ENCODE measurements around the gene CEP250. TPM values are rescaled to one million over a fixed set of nuclear protein-coding genes. Genes with fewer than 3 reads are reported as not detected.

Gene CEP250
- polyA plus RNA-seq (2012; ENCODE audit: low read depth, missing spikeins) = 14.7 TPM

- FAIRE-seq (no peak), DNase-seq (ENCODE audit: insufficient read length, low spot score) (peak; percentile 92)
- TF ChIP-seq TAF1 (IDR thresholded peaks at IDR 0.05; ENCODE audit: low read depth, low read length) (0 out of 2 replicates have a peak, but pooled peaks have one; percentile 11), SPI1 (IDR thresholded peaks at IDR 0.05; ENCODE audit: low read depth, low read length) (no peak), POLR2A (IDR thresholded peaks at IDR 0.05; ENCODE audit: low read depth, low read length) (no peak), PAX5 (IDR thresholded peaks at IDR 0.05; ENCODE audit: insufficient read depth, low read length, severe bottlenecking) (no peak)
These were observed at the start of gene CEP250 for GRCh38 chr20:35454881-35455609. Gene CEP250 (plus strand): TSS chr20:35455598. CDS start chr20:35462368, 6,770 bp downstream.

GRCh38 chr20:35405775-35406174, 49.6 kb upstream of the CEP250 start:
- TF ChIP-seq TAF1 (IDR thresholded peaks at IDR 0.05; ENCODE audit: low read depth, low read length) (no peak), POLR2A (IDR thresholded peaks at IDR 0.05; ENCODE audit: low read depth, low read length) (no peak), PAX5 (IDR thresholded peaks at IDR 0.05; ENCODE audit: insufficient read depth, low read length, severe bottlenecking) (no peak), SPI1 (IDR thresholded peaks at IDR 0.05; ENCODE audit: low read depth, low read length) (no peak), POLR2AphosphoS5 (IDR thresholded peaks at IDR 0.05; ENCODE audit: low read depth, low read length) (no peak), POU2F2 (IDR thresholded peaks at IDR 0.05; ENCODE audit: low read depth, low read length) (no peak)
- no peak for FAIRE-seq
- no peak for DNase-seq (ENCODE audit: insufficient read length, low spot score)

DNA sequence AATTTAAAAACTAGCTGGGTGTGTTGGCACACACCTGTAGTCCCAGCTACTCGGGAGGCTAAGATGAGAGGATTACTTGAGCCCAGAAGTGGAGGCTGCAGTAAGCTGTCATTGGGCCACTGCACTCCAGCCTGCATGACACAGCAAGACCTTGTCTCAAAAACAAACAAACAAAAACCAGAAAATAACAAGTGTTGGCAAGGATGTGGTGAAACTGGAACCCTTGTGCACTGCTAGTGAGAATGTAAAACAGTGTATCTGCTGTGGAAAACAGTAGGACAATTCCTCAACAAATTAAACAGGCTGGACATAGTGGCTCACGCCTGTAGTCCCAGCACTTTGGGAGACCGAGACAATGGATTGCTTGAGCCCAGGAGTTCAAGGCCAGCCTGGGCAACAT, 47.1 kb upstream of the CEP250 start:
- FAIRE-seq (no peak), DNase-seq (ENCODE audit: insufficient read length, low spot score) (no peak)
- no peak for TF ChIP-seq POLR2A (IDR thresholded peaks at IDR 0.05; ENCODE audit: low read depth, low read length)
- no peak for TF ChIP-seq POU2F2 (IDR thresholded peaks at IDR 0.05; ENCODE audit: low read depth, low read length)
- TF ChIP-seq PAX5 (IDR thresholded peaks at IDR 0.05; ENCODE audit: insufficient read depth, low read length, severe bottlenecking) = no peak
- no peak for TF ChIP-seq TAF1 (IDR thresholded peaks at IDR 0.05; ENCODE audit: low read depth, low read length)
- TF ChIP-seq POLR2AphosphoS5 (IDR thresholded peaks at IDR 0.05; ENCODE audit: low read depth, low read length) = no peak
- no peak for TF ChIP-seq SPI1 (IDR thresholded peaks at IDR 0.05; ENCODE audit: low read depth, low read length)

- FAIRE-seq (no peak), DNase-seq (ENCODE audit: insufficient read length, low spot score) (no peak)
- TF ChIP-seq POLR2AphosphoS5 (IDR thresholded peaks at IDR 0.05; ENCODE audit: low read depth, low read length) (no peak), POLR2A (IDR thresholded peaks at IDR 0.05; ENCODE audit: low read depth, low read length) (no peak), POU2F2 (IDR thresholded peaks at IDR 0.05; ENCODE audit: low read depth, low read length) (no peak), TAF1 (IDR thresholded peaks at IDR 0.05; ENCODE audit: low read depth, low read length) (no peak), SPI1 (IDR thresholded peaks at IDR 0.05; ENCODE audit: low read depth, low read length) (no peak), PAX5 (IDR thresholded peaks at IDR 0.05; ENCODE audit: insufficient read depth, low read length, severe bottlenecking) (no peak)
These were observed 45.9 kb upstream of the CEP250 start for GRCh38 chr20:35409542-35409941.

- FAIRE-seq = no peak
- TF ChIP-seq PAX5 (IDR thresholded peaks at IDR 0.05; ENCODE audit: insufficient read depth, low read length, severe bottlenecking) (no peak), POLR2A (IDR thresholded peaks at IDR 0.05; ENCODE audit: low read depth, low read length) (no peak), SPI1 (IDR thresholded peaks at IDR 0.05; ENCODE audit: low read depth, low read length) (no peak), TAF1 (IDR thresholded peaks at IDR 0.05; ENCODE audit: low read depth, low read length) (no peak), POU2F2 (IDR thresholded peaks at IDR 0.05; ENCODE audit: low read depth, low read length) (no peak), POLR2AphosphoS5 (IDR thresholded peaks at IDR 0.05; ENCODE audit: low read depth, low read length) (no peak)
- no peak for DNase-seq (ENCODE audit: insufficient read length, low spot score)
These were observed 44.8 kb upstream of the CEP250 start for GRCh38 chr20:35410613-35411012.

- TF ChIP-seq PAX5 (IDR thresholded peaks at IDR 0.05; ENCODE audit: insufficient read depth, low read length, severe bottlenecking) (no peak), POLR2A (IDR thresholded peaks at IDR 0.05; ENCODE audit: low read depth, low read length) (no peak), SPI1 (IDR thresholded peaks at IDR 0.05; ENCODE audit: low read depth, low read length) (no peak)
These were observed 34.1 kb upstream of the CEP250 start for GRCh38 chr20:35421322-35421721.

GRCh38 chr20:35431621-35432429, 23.6 kb upstream of the CEP250 start:
- FAIRE-seq = no peak
- TF ChIP-seq POLR2AphosphoS5 (IDR thresholded peaks at IDR 0.05; ENCODE audit: low read depth, low read length) (no peak), SPI1 (IDR thresholded peaks at IDR 0.05; ENCODE audit: low read depth, low read length) (no peak), PAX5 (IDR thresholded peaks at IDR 0.05; ENCODE audit: insufficient read depth, low read length, severe bottlenecking) (no peak), POLR2A (IDR thresholded peaks at IDR 0.05; ENCODE audit: low read depth, low read length) (no peak), TAF1 (IDR thresholded peaks at IDR 0.05; ENCODE audit: low read depth, low read length) (no peak), POU2F2 (IDR thresholded peaks at IDR 0.05; ENCODE audit: low read depth, low read length) (no peak)
- DNase-seq (ENCODE audit: insufficient read length, low spot score) = no peak

More at GRCh38 chr20:35421322-35421721, 34.1 kb upstream of the CEP250 start:
- DNase-seq (ENCODE audit: insufficient read length, low spot score) = no peak
- no peak for FAIRE-seq

DNA sequence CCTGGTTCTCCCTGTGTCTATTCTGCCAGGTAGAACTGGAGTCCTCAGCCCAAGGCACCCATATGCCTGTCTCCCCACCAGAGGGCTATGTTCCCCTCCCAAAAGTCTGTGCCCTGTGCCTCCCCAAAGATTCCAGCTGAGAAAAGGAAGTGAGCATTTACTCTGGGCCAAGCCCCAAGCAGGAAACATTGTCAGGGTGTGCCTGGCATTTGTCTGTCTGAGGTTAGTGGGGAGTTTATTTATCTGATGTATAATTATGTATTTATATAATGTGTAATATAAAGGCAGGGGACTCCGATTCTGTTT, 23.0 kb upstream of the CEP250 start:
- DNase-seq (ENCODE audit: insufficient read length, low spot score) (no peak), FAIRE-seq (no peak)
- no peak for TF ChIP-seq SPI1 (IDR thresholded peaks at IDR 0.05; ENCODE audit: low read depth, low read length)
- no peak for TF ChIP-seq TAF1 (IDR thresholded peaks at IDR 0.05; ENCODE audit: low read depth, low read length)
- no peak for TF ChIP-seq POLR2A (IDR thresholded peaks at IDR 0.05; ENCODE audit: low read depth, low read length)
- no peak for TF ChIP-seq PAX5 (IDR thresholded peaks at IDR 0.05; ENCODE audit: insufficient read depth, low read length, severe bottlenecking)
- no peak for TF ChIP-seq POLR2AphosphoS5 (IDR thresholded peaks at IDR 0.05; ENCODE audit: low read depth, low read length)

GRCh38 chr20:35433337-35433736, 22.1 kb upstream of the CEP250 start:
- FAIRE-seq = no peak
- DNase-seq (ENCODE audit: insufficient read length, low spot score) = no peak
- TF ChIP-seq POU2F2 (IDR thresholded peaks at IDR 0.05; ENCODE audit: low read depth, low read length) = no peak
- no peak for TF ChIP-seq SPI1 (IDR thresholded peaks at IDR 0.05; ENCODE audit: low read depth, low read length)
- TF ChIP-seq TAF1 (IDR thresholded peaks at IDR 0.05; ENCODE audit: low read depth, low read length) = no peak
- no peak for TF ChIP-seq POLR2A (IDR thresholded peaks at IDR 0.05; ENCODE audit: low read depth, low read length)
- TF ChIP-seq PAX5 (IDR thresholded peaks at IDR 0.05; ENCODE audit: insufficient read depth, low read length, severe bottlenecking) = no peak
- no peak for TF ChIP-seq POLR2AphosphoS5 (IDR thresholded peaks at IDR 0.05; ENCODE audit: low read depth, low read length)

Data from GM12891 (cell line).